ENCODE results near the gene CBFA2T2. TPM values are rescaled to one million over a fixed set of nuclear protein-coding genes. Genes with fewer than 3 reads are reported as not detected.
A peak's percentile ranks its signal among the peaks of the same experiment; 100 is the strongest.
"Not testable (repeated sequence)": the region's sequence is repeated elsewhere in the genome, so short reads cannot be mapped to it uniquely, and the experiment has no call there.

The CBFA2T2 gene
- total RNA-seq (2013), result 4.3 TPM
- polyA plus RNA-seq, result 1 to 10 TPM; 1.7 to 9.7 (median 4.9) TPM
- 5.4 and 8.1 TPM in 2 replicates for polyA minus RNA-seq
- total RNA-seq, result 7.2 to 75.8 (median 14.9) reads per million in 11 experiments

DNA sequence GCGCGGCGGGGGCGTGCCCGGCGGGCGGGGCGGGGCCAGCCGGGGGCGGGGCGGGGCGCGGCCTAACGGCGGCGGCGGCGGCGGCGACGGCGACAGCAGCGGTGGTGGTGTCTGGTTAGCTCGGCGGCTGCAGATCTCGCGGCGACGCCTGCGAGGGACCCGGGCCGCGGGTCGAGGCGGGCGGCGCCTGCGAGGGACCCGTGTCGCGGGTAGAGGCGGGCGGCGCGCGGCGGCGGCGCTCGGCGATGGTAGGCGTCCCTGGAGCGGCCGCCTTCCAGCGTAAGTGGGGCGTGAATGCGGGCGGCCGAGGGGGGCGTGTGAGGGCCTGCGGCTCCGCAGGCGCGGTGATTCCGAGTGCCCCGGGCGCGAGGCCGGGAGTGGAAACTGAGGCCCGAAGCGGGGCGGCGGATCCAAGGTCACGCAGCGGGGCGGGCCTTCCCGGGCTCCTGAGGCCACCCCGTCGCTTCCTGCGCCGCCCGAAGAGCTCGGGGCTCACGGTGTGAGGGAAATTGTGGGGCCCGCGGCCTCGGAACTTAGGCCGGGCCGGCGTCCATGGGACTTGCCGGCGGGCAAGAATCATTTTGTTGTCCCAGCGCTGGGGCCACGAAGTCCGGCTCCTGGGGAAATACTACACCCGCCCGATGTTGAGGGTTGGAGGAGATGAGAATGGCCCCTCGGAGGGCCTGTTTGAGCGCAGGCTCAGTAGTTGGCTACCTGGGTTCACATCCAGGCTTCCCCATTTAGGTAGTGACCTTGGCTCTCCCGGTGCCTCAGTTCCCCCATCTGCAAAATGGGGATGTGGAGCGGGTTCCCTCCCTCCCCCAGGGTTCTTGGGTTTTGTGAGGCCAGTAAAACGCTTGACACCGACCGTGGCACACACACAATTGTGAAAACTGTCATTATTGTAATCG is at the start of gene CBFA2T2:
TSS of gene CBFA2T2 (plus strand) at position 74 of the 911 bp plus-strand sequence. CDS start at position 246, 172 bp downstream.
- H3K27me3 ChIP-seq (ENCODE audit: control insufficient read depth in 2 of 2, insufficient read depth in 2 of 2, low read length in 2 of 2), result no peaks in the 10 kb centered on the region
- H3K9me3 Mint-ChIP-seq, result no peaks in the 10 kb centered on the region
- DNase-seq, result peak in 2 of 3 donors; percentile 14 to 39
- H3K36me3 ChIP-seq (replicated peaks in 1 of 2; ENCODE audit: control insufficient read depth in 1 of 2, insufficient read depth in 2 of 2, low read length in 2 of 2), result no peaks in the 10 kb centered on the region
- peak within 1 kb of the TSS; percentile 78 to 84 for H3K4me3 Mint-ChIP-seq
- peak within 1 kb of the TSS; percentile 91 to 97 for H3K27ac ChIP-seq (ENCODE audit: low read depth in 1 of 2, low read length in 2 of 2)
- no peaks in the 10 kb centered on the region for H3K9me3 ChIP-seq (replicated peaks in 1 of 2; ENCODE audit: control insufficient read depth in 1 of 2, insufficient read depth in 1 of 2, low read length in 2 of 2)
- H3K27me3 Mint-ChIP-seq (ENCODE audit: low read depth in 3 of 3), result peaks cover 0 to 3% (median 0%) of the 10 kb centered on the region in 3 donors
- H3K4me1 ChIP-seq (ENCODE audit: control insufficient read depth in 1 of 2, insufficient read depth in 2 of 2, low read length in 2 of 2), result peaks cover 12 to 15% of the 10 kb centered on the region in 2 donors
- H3K9ac ChIP-seq (ENCODE audit: insufficient read depth, low read length, poor library complexity, severe bottlenecking), result peak within 1 kb of the TSS; percentile 88
- peaks cover 41% of the 10 kb centered on the region for H3K79me2 ChIP-seq (ENCODE audit: insufficient read depth, low read length)
- TF ChIP-seq, protein P1, sequence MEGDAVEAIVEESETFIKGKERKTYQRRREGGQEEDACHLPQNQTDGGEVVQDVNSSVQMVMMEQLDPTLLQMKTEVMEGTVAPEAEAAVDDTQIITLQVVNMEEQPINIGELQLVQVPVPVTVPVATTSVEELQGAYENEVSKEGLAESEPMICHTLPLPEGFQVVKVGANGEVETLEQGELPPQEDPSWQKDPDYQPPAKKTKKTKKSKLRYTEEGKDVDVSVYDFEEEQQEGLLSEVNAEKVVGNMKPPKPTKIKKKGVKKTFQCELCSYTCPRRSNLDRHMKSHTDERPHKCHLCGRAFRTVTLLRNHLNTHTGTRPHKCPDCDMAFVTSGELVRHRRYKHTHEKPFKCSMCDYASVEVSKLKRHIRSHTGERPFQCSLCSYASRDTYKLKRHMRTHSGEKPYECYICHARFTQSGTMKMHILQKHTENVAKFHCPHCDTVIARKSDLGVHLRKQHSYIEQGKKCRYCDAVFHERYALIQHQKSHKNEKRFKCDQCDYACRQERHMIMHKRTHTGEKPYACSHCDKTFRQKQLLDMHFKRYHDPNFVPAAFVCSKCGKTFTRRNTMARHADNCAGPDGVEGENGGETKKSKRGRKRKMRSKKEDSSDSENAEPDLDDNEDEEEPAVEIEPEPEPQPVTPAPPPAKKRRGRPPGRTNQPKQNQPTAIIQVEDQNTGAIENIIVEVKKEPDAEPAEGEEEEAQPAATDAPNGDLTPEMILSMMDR (IDR thresholded peaks at IDR 0.05), result no peak
- intact Hi-C loops (cut with micrococcal nuclease), result loop anchor here (2.0 to 5.0 kb wide), 3 partner anchors 47 to 502 kb away; partner anchors contain the start of genes SNTA1 (in 2 of the 2) and RALY (in 1 of the 2)
- peaks cover 5 to 14% of the 10 kb centered on the region in 2 donors for H3K36me3 Mint-ChIP-seq
- peaks cover 18% of the 10 kb centered on the region for H3K4me1 Mint-ChIP-seq
- H3K27ac Mint-ChIP-seq, result peak within 1 kb of the TSS; percentile 91 to 97 (median 94)
- H3K4me2 ChIP-seq (replicated peaks; ENCODE audit: extremely low read depth, low read length, poor library complexity, severe bottlenecking), result peak within 1 kb of the TSS; percentile 96
- 2% methylated on average over 92 of the region's 105 CpGs for WGBS (ENCODE audit: insufficient coverage)
- H2AFZ ChIP-seq (ENCODE audit: insufficient read depth, low read depth, low read length, poor library complexity, severe bottlenecking), result peak within 1 kb of the TSS; percentile 90
- peak within 1 kb of the TSS; percentile 62 to 88 (median 69) for H3K4me3 ChIP-seq (replicated peaks in 1 of 3; ENCODE audit: low read depth in 2 of 3, low read length in 3 of 3)
- peaks cover 4% of the 10 kb centered on the region for H4K20me1 ChIP-seq (ENCODE audit: insufficient read depth, low read length)

DNA sequence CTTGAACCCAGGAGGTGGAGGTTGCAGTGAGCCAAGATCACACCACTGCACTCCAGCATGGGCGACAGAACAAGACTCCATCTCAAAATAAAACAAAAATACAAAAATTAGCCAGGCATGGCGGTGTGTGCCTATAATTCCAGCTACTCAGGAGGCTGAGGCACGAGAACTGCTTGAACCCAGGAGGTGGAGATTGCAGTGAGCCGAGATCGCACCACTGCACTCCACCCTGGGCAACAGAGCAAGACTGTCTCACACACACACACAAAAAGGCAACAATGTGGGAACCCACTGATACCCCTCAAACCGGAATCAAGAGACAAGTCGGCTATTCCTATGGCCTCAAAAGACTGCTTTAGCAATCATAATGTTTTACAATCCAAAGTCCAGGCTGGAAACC is 49.3 kb upstream of the CBFA2T2 start:
- not testable (repeated sequence) for H4K20me1 ChIP-seq (ENCODE audit: insufficient read depth, low read length); DNase-seq; H2AFZ ChIP-seq (ENCODE audit: insufficient read depth, low read depth, low read length, poor library complexity, severe bottlenecking); H3K36me3 Mint-ChIP-seq; H3K4me2 ChIP-seq (replicated peaks; ENCODE audit: extremely low read depth, low read length, poor library complexity, severe bottlenecking); H3K9me3 Mint-ChIP-seq; H3K36me3 ChIP-seq (replicated peaks in 1 of 2; ENCODE audit: control insufficient read depth in 1 of 2, insufficient read depth in 2 of 2, low read length in 2 of 2); H3K4me3 Mint-ChIP-seq; H3K4me3 ChIP-seq (replicated peaks in 1 of 3; ENCODE audit: low read depth in 2 of 3, low read length in 3 of 3); H3K27ac Mint-ChIP-seq; H3K79me2 ChIP-seq (ENCODE audit: insufficient read depth, low read length); H3K27ac ChIP-seq (ENCODE audit: low read depth in 1 of 2, low read length in 2 of 2); H3K9me3 ChIP-seq (replicated peaks in 1 of 2; ENCODE audit: control insufficient read depth in 1 of 2, insufficient read depth in 1 of 2, low read length in 2 of 2); H3K9ac ChIP-seq (ENCODE audit: insufficient read depth, low read length, poor library complexity, severe bottlenecking)
- Mint-ChIP-seq H3K4me1 (peaks cover 16% of the 10 kb centered on the region), H3K27me3 (ENCODE audit: low read depth in 3 of 3) (peaks cover 21 to 25% (median 24%) of the 10 kb centered on the region in 3 donors)
- intact Hi-C loops (cut with micrococcal nuclease), result loop anchor here in 1 of 2 donors (5.0 kb wide), 2 partner anchors 52 to 232 kb away; partner anchors contain the start of genes CBFA2T2 and NECAB3
- WGBS (ENCODE audit: insufficient coverage), result 95% methylated on average over 7 of the region's 7 CpGs
- H3K27me3 ChIP-seq (ENCODE audit: control insufficient read depth in 2 of 2, insufficient read depth in 2 of 2, low read length in 2 of 2), result peaks cover 10 to 15% of the 10 kb centered on the region in 2 donors
- peaks cover 10 to 19% of the 10 kb centered on the region in 2 donors for H3K4me1 ChIP-seq (ENCODE audit: control insufficient read depth in 1 of 2, insufficient read depth in 2 of 2, low read length in 2 of 2)

Measured in CD14-positive monocyte (primary cell).